MM.1S (cell line): ENCODE data around the gene GIMAP2.

ENCODE experiments used
- DNase-seq: peaks from one replicate; pipeline ENCODE4 v3.0.0-alpha.2; 2015
- H2AFZ ChIP-seq: fragments of 300-600 bp; sonication (generic); 2 replicates; pipeline ENCODE4 v1.6.0; 2016; ENCODE audit warnings: antibody characterized with exemption, low read length
- H3F3A ChIP-seq: fragments of 300-600 bp; sonication (generic); 2 replicates; pipeline ENCODE4 v1.6.1; 2016; ENCODE audit warnings: mild to moderate bottlenecking, antibody characterized with exemption, low read length, moderate library complexity, mixed read lengths; ENCODE audit not compliant: insufficient read depth
- H3K27ac ChIP-seq: fragments of 300-600 bp; sonication (generic); 2 replicates; pipeline ENCODE4 v1.5.1; 2016; ENCODE audit warnings: mild to moderate bottlenecking, low read length
- H3K27me3 ChIP-seq: fragments of 300-600 bp; sonication (generic); replicated peaks from 2 replicates; pipeline ENCODE4 v1.6.0; 2016; ENCODE audit warnings: low read length; ENCODE audit not compliant: insufficient read depth
- H3K36me3 ChIP-seq: fragments of 300-600 bp; sonication (generic); replicated peaks from 2 replicates; pipeline ENCODE4 v1.6.1; 2016; ENCODE audit warnings: mild to moderate bottlenecking, low read length, mixed read lengths; ENCODE audit not compliant: insufficient read depth
- H3K4me1 ChIP-seq: fragments of 300-600 bp; sonication (generic); 2 replicates; pipeline ENCODE4 v1.6.1; 2016; ENCODE audit warnings: low read length, mixed read lengths
- H3K4me2 ChIP-seq: fragments of 300-600 bp; sonication (generic); 2 replicates; pipeline ENCODE4 v1.6.0; 2016; ENCODE audit warnings: low read depth, low read length
- H3K4me3 ChIP-seq: fragments of 300-600 bp; sonication (generic); 2 replicates; pipeline ENCODE4 v1.5.1; 2016; ENCODE audit warnings: low read length, mixed read lengths
- H3K79me2 ChIP-seq: fragments of 300-600 bp; sonication (generic); 2 replicates; pipeline ENCODE4 v1.6.1; 2016; ENCODE audit warnings: mixed run types, low read length, mixed read lengths
- H3K9ac ChIP-seq: fragments of 300-600 bp; sonication (generic); 2 replicates; pipeline ENCODE4 v1.6.1; 2016; ENCODE audit warnings: low read length, mixed read lengths
- H3K9me2 ChIP-seq: fragments of 300-600 bp; sonication (generic); replicated peaks from 2 replicates; pipeline ENCODE4 v1.6.1; 2016; ENCODE audit warnings: mild to moderate bottlenecking, low read length, mixed read lengths; ENCODE audit not compliant: insufficient read depth
- H3K9me3 ChIP-seq: fragments of 300-600 bp; sonication (generic); replicated peaks from 2 replicates; pipeline ENCODE4 v1.6.1; 2016; ENCODE audit warnings: mild to moderate bottlenecking, low read length, mixed read lengths; ENCODE audit not compliant: insufficient read depth
- H4K20me1 ChIP-seq: fragments of 300-600 bp; sonication (generic); 2 replicates; pipeline ENCODE4 v1.6.1; 2016; ENCODE audit warnings: mild to moderate bottlenecking, low read length, moderate library complexity, mixed read lengths; ENCODE audit not compliant: insufficient read depth
- CTCF ChIP-seq: fragments of 300-600 bp; sonication (generic); IDR thresholded peaks from 2 replicates; pipeline ENCODE4 v1.5.1; 2016; ENCODE audit warnings: antibody characterized with exemption, low read length, mixed read lengths
- EZH2 ChIP-seq: fragments of 300-600 bp; sonication (generic); optimal IDR thresholded peaks from 2 replicates; pipeline ENCODE3; 2017; ENCODE audit warnings: low read depth, mild to moderate bottlenecking, antibody characterized with exemption, low read length, mixed read lengths
- EZH2phosphoT487 ChIP-seq: fragments of 300-600 bp; sonication (generic); IDR thresholded peaks from 2 replicates; pipeline ENCODE4 v1.6.1; 2018; ENCODE audit warnings: antibody characterized with exemption, low read length

Gene GIMAP2

GRCh38 chr7:150715738-150716137 is 30.2 kb downstream of the GIMAP2 start:
- H3F3A ChIP-seq = no peaks in the 10 kb centered on the region

GRCh38 chr7:150716368-150716767 is 30.9 kb downstream of the GIMAP2 start, which contains the start of gene GIMAP1:
GIMAP1 (plus strand) TSS chr7:150716613; CDS start chr7:150719048, 2,435 bp downstream.
- Histone ChIP-seq H3K9me3 (no peaks in the 10 kb centered on the region), H3K9ac (no peak within 1 kb of the TSS), H3F3A (no peaks in the 10 kb centered on the region), H2AFZ (no peak within 1 kb of the TSS), H3K27ac (no peak within 1 kb of the TSS), H3K79me2 (no peaks in the 10 kb centered on the region), H4K20me1 (no peaks in the 10 kb centered on the region), H3K36me3 (no peaks in the 10 kb centered on the region), H3K4me1 (no peaks in the 10 kb centered on the region), H3K27me3 (no peaks in the 10 kb centered on the region), H3K4me2 (no peak within 1 kb of the TSS), H3K9me2 (no peaks in the 10 kb centered on the region), H3K4me3 (no peak within 1 kb of the TSS)
- no peak for TF ChIP-seq EZH2
- no peak for TF ChIP-seq CTCF
- TF ChIP-seq EZH2phosphoT487 = no peak
- DNase-seq = no peak

More at GRCh38 chr7:150715738-150716137, 30.2 kb downstream of the GIMAP2 start:
- Histone ChIP-seq H3K79me2 (no peaks in the 10 kb centered on the region), H3K27me3 (no peaks in the 10 kb centered on the region), H3K27ac (no peak overlapping the region), H3K4me2 (no peak overlapping the region), H3K9me3 (no peaks in the 10 kb centered on the region), H3K4me3 (no peak overlapping the region), H2AFZ (no peak overlapping the region), H4K20me1 (no peaks in the 10 kb centered on the region), H3K9ac (no peak overlapping the region), H3K36me3 (no peaks in the 10 kb centered on the region), H3K9me2 (no peaks in the 10 kb centered on the region), H3K4me1 (no peaks in the 10 kb centered on the region)
- no peak for DNase-seq
- TF ChIP-seq CTCF (no peak), EZH2 (no peak), EZH2phosphoT487 (no peak)

- DNase-seq = no peak
- H3K4me2 ChIP-seq = no peak overlapping the region
- no peaks in the 10 kb centered on the region for H3K79me2 ChIP-seq
- H3K4me1 ChIP-seq = no peaks in the 10 kb centered on the region
- no peaks in the 10 kb centered on the region for H3K36me3 ChIP-seq
- no peak overlapping the region for H3K4me3 ChIP-seq
- H3K27ac ChIP-seq = no peak overlapping the region
- no peaks in the 10 kb centered on the region for H3F3A ChIP-seq
- no peaks in the 10 kb centered on the region for H3K9me3 ChIP-seq
- no peak overlapping the region for H3K9ac ChIP-seq
- no peaks in the 10 kb centered on the region for H3K9me2 ChIP-seq
- no peaks in the 10 kb centered on the region for H3K27me3 ChIP-seq
- H2AFZ ChIP-seq = no peak overlapping the region
- H4K20me1 ChIP-seq = no peaks in the 10 kb centered on the region
- TF ChIP-seq EZH2 (no peak), CTCF (no peak)
Observed at GRCh38 chr7:150716939-150717338, 31.4 kb downstream of the GIMAP2 start.
